Hippocampal formation (tissue), 2 donors: ENCODE measurements around the gene TRIM62.

Experiments used
- DNase-seq, 2 donors: peaks; one replicate each; lab custom pipeline; 2025; lab: John Stamatoyannopoulos, UW

The TRIM62 gene

DNA sequence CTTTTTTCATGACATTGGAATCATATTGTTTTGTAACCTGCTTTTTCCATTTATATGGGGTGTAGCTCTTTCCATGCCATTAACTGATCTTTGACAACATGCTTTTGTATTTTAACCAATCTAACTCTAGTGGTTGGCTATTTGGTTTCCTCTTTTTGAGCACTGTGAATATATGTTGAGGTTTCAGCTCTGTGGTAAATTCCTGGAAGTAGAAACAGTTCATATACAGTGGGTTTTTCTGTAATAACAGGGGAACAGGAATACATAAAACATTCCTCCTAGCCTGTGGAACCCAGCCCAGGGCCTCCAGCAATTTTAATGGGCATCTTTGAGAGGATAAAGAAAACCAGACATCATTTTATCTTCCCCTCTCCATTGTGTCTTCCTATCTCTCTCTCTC, 83.5 kb downstream of the TRIM62 start:
- DNase-seq: no peak

DNA sequence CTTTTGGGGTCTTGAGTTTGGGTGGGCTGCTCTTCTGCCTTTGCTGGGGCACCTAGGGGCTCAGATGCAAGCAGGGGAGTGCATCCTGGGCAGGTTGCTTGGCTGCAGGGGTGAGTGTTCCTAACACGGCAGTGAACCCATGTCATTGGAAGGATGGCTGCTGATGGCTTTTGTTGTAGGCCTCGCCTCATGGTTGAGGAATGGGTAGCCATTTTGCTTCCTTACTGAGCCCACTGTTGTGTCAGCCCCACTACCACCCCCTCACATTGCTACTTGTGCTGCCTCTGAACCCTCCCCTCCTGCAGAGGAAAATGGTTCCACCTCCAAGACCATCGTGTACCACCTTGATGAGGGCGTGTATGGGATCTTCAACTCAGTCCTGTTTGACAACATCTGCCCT, 84.1 kb downstream of the TRIM62 start:
- DNase-seq: no peak

DNA sequence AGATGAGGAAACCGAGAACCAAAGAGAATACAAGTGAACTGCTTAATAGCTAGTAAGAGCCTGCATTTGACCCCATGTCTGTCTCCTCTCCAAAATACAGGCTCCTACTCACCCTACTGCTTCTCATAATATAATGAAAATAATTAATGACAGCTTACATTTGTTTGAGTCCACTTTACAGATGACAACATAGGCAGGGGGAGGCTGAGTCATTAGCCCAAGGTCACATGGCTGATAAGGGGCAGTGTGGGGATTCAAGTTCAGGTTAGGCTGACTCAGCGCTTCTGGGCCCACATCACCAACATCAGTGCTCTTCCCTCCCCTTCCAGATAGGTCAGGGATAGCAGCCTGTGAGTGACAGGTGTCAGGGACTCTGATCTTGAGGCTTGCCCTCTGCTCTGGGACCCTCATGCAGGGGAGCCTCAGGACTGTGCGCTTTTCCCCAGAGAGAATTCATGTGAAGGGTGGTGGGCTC, 84.7 kb downstream of the TRIM62 start:
- DNase-seq: no peak

DNA sequence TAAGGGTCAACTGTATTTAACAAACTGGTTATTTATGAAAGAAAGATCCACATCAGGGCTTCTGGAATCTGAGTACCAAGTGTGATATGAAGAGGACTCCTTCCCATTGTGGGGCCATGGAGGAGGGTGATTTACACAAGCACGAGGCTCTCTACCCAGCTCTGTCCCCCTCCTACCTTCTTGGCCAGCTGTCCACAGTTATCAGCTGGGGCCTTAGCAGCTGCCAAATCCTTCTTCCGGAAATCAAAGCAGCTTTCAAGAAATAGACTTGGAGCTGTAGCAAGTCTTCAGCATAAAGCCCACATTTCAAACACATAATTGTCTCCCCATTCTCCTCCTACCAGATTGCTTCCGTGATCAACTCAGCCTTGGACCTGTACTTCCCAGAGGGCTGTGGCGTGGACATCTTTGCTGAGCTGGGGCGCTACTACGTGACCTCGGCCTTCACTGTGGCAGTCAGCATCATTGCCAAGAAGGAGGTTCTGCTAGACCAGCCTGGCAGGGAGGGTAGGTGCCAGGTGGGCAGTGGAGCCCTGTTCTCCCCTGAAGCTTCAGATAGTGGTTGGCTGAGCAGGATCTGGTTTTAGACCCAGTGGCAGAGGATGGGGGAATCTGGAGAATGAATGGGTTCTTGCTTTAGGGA, 85.4 kb downstream of the TRIM62 start:
- DNase-seq: no peak
